ENCODE results near the gene NKAIN4. TPM values are rescaled to one million over a fixed set of nuclear protein-coding genes. Genes with fewer than 3 reads are reported as not detected.

The NKAIN4 gene
- total RNA-seq, 4 donors from 2014 or later, result not detected

DNA sequence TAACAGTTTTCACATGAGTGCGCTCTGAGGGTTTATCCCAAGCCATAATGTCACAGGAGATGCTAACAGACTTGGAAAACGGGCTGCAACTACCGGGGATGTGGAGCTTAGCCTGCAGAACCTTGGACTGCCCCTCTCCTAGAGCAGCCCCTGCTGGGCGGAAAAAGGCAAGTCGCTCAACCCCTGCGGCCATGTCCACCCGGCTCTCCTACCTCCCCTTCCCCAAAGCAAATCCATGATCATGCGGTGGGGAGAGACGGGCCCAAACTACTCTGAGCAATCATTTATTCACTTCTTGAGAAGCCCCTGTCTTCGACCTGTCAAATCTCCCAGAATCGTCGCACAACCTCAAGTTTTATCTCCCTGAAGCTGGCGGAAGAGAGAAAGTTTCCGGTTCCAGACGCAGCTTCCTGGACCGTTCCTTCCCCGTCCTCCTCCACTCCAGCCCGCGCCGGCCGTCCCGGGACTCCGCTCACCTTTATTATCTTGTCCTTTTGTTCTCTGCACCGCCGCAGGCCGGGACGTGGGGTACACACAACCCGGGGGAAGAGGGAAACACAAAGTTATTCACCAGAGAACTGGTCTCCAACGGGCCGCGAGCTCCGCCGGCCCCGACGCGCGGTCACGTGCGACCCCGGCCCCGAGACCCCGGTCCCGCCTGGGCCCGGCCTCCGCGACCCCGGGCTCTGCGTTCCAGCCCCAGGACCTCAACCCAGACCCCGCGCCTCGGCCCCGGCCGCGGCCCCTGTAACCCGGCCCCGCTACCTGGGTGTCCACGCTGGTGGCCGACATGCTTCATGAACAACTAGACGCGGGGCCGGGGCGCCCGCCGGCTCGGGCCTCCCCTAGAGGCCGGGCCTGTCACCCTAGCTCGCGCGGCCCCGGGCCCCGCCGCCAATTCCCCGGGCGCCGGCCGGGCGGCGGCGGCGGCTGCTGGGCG is 38.9 kb downstream of the NKAIN4 start:
- peak; percentile 40 to 48 for ATAC-seq

DNA sequence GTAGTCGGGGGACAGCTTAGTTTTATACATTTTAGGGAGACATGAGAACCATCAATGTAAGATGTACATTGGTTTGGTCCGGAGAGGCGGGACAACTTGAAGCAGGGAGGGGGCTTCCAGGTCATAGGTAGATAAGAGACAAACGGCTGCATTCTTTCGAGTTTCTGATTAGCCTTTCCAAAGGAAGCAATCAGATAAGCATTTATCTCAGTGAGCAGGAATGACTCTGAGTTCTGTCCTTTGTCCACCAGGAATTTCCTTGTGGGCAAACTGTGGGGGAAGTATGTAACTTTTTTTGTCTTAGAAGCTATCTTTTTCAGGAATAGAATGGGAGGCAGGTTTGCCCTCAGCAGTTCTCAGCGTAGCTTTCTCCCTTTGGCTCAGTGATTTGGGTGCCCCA is 39.7 kb downstream of the NKAIN4 start:
- DNase-seq (no peak), ATAC-seq (no peak)
- in situ Hi-C loops (cut with MboI; ENCODE audit: low sequenced_read_pairs in 4 of 4) (no loop called here), intact Hi-C loops (cut with DNase I; ENCODE audit: low total_unique reads) (loop anchor here (10.0 kb wide), 1 partner anchor 420 kb away; the partner anchor contains the start of gene MRGBP)
- Histone ChIP-seq H3K4me1 (peaks cover 40 to 43% of the 10 kb centered on the region in 2 donors), H3K27me3 (no peaks in the 10 kb centered on the region), H3K4me3 (peak overlapping the region; percentile 64 to 86 (median 76)), H3K9me3 (no peaks in the 10 kb centered on the region), H3K36me3 (peaks cover 0 to 40% of the 10 kb centered on the region in 2 donors), H3K27ac (peak overlapping the region; percentile 85 to 91 (median 89))
- TF ChIP-seq POLR2A (IDR thresholded peaks at IDR 0.05), result no peak
- TF ChIP-seq, protein P1, sequence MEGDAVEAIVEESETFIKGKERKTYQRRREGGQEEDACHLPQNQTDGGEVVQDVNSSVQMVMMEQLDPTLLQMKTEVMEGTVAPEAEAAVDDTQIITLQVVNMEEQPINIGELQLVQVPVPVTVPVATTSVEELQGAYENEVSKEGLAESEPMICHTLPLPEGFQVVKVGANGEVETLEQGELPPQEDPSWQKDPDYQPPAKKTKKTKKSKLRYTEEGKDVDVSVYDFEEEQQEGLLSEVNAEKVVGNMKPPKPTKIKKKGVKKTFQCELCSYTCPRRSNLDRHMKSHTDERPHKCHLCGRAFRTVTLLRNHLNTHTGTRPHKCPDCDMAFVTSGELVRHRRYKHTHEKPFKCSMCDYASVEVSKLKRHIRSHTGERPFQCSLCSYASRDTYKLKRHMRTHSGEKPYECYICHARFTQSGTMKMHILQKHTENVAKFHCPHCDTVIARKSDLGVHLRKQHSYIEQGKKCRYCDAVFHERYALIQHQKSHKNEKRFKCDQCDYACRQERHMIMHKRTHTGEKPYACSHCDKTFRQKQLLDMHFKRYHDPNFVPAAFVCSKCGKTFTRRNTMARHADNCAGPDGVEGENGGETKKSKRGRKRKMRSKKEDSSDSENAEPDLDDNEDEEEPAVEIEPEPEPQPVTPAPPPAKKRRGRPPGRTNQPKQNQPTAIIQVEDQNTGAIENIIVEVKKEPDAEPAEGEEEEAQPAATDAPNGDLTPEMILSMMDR (IDR thresholded peaks at IDR 0.05 in 4 of 5, conservative IDR thresholded peaks at IDR 0.05 in 1 of 5), result no peak

More for the DNA sequence above, 38.9 kb downstream of the NKAIN4 start:
- peaks cover 38 to 40% of the 10 kb centered on the region in 2 donors for H3K4me1 ChIP-seq
- H3K9me3 ChIP-seq, result no peaks in the 10 kb centered on the region
- H3K4me3 ChIP-seq, result peak overlapping the region; percentile 64 to 86 (median 76)
- H3K36me3 ChIP-seq, result peaks cover 0 to 40% of the 10 kb centered on the region in 2 donors
- in situ Hi-C loops (cut with MboI; ENCODE audit: low sequenced_read_pairs in 4 of 4), result no loop called here
- intact Hi-C loops (cut with DNase I; ENCODE audit: low total_unique reads), result loop anchor here (2.0 to 10.0 kb wide), 4 partner anchors 57 to 421 kb away; partner anchors contain the start of genes ARFGAP1, GMEB2, MRGBP and TCFL5
- H3K27me3 ChIP-seq, result no peaks in the 10 kb centered on the region
- no peak for DNase-seq
- peak overlapping the region; percentile 85 to 91 (median 89) for H3K27ac ChIP-seq
- TF ChIP-seq, protein P1 (IDR thresholded peaks at IDR 0.05 in 4 of 5, conservative IDR thresholded peaks at IDR 0.05 in 1 of 5), result peak in 1 of 5 experiments; percentile 11
- TF ChIP-seq POLR2A (IDR thresholded peaks at IDR 0.05), result no peak

GRCh38 chr20:63212792-63213191 is 41.5 kb downstream of the NKAIN4 start:
- no peak overlapping the region for H3K4me3 ChIP-seq
- H3K36me3 ChIP-seq, result peaks cover 0 to 51% of the 10 kb centered on the region in 2 donors
- ATAC-seq, result no peak
- no peaks in the 10 kb centered on the region for H3K27me3 ChIP-seq
- no peaks in the 10 kb centered on the region for H3K9me3 ChIP-seq
- H3K4me1 ChIP-seq, result peaks cover 49 to 60% of the 10 kb centered on the region in 2 donors
- in situ Hi-C loops (cut with MboI; ENCODE audit: low sequenced_read_pairs in 4 of 4), result no loop called here
- intact Hi-C loops (cut with DNase I; ENCODE audit: low total_unique reads), result loop anchor here (10.0 kb wide), 1 partner anchor 418 kb away; the partner anchor contains the start of gene MRGBP
- TF ChIP-seq, protein P1 (IDR thresholded peaks at IDR 0.05 in 4 of 5, conservative IDR thresholded peaks at IDR 0.05 in 1 of 5), result no peak
- TF ChIP-seq POLR2A (IDR thresholded peaks at IDR 0.05), result no peak
- no peak for DNase-seq
- no peak overlapping the region for H3K27ac ChIP-seq

DNA sequence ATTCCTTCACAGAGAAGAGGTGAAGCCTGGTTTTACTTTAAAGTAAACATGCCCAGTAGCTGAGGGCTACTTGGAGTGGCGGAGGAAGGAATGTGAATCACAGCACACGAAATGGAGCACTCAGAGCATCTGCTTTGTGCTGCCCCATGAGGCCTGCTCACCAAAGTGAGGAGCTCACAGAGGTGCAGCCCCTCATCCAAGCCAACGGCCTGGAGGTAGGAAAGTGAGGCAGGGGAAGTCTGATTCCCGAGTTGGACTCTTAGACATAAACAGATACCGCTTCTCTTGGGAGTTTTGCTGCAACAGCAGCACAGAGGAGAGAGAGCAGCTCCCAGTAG is 41.9 kb downstream of the NKAIN4 start:
- H3K4me1 ChIP-seq, result peaks cover 49 to 60% of the 10 kb centered on the region in 2 donors

More for the DNA sequence above, 41.9 kb downstream of the NKAIN4 start:
- H3K4me3 ChIP-seq, result no peak overlapping the region
- TF ChIP-seq, protein P1 (IDR thresholded peaks at IDR 0.05 in 4 of 5, conservative IDR thresholded peaks at IDR 0.05 in 1 of 5), result no peak
- TF ChIP-seq POLR2A (IDR thresholded peaks at IDR 0.05), result no peak
- H3K27ac ChIP-seq, result no peak overlapping the region
- no peaks in the 10 kb centered on the region for H3K9me3 ChIP-seq
- DNase-seq (no peak), ATAC-seq (no peak)
- in situ Hi-C loops (cut with MboI; ENCODE audit: low sequenced_read_pairs in 4 of 4), result no loop called here
- intact Hi-C loops (cut with DNase I; ENCODE audit: low total_unique reads), result loop anchor here (10.0 kb wide), 1 partner anchor 418 kb away; the partner anchor contains the start of gene MRGBP
- no peaks in the 10 kb centered on the region for H3K27me3 ChIP-seq
- H3K36me3 ChIP-seq, result peaks cover 0 to 51% of the 10 kb centered on the region in 2 donors

Data from gastrocnemius medialis (tissue), 4 donors.